ENCODE measurements around the gene CTAGE1.

DNA sequence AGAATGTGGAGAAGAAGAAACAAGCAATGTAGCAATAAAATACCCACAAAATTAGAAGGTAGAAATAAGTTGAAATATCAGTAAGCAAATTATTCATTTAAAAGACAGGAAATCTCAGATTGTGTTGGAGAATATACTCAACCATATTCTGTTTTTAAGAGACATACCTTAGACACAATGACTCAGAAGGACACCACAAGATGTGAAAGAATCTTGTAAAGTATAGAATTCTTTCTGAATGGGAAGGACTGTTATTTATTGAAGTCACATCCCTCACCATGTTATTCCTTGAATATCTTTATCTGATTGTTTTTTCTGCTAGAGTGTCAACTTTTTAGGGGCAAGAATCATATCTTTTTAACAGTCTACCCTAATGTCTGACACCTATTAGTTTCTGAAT, 50.4 kb downstream of the CTAGE1 start:
- no peak for TF ChIP-seq POLR2A (IDR thresholded peaks at IDR 0.05; ENCODE audit: low read depth, low read length)
- TF ChIP-seq POLR2AphosphoS5 (IDR thresholded peaks at IDR 0.05; ENCODE audit: low read depth, low read length), result no peak

All from GM12892 (cell line).